Spleen (tissue), 7 donors: ENCODE results near the gene AGFG1.

Source experiments
- POLR2A ChIP-seq, 3 donors: fragments of 450-650 bp; IDR thresholded peaks; one replicate each; pipeline ENCODE4 v1.5.1; 2017; ENCODE audit warnings: antibody characterized with exemption in 3 of 3, mild to moderate bottlenecking in 1 of 3
- POLR2AphosphoS5 ChIP-seq, 3 donors: sonication (generic); formaldehyde crosslinking; IDR thresholded peaks; one replicate each; pipeline ENCODE4 v1.5.1; 2017; ENCODE audit warnings: antibody characterized with exemption in 3 of 3
- TF ChIP-seq, protein P1 (sequence below), 11 experiments: fragments of 200-600 bp in 7 of 11; fragments of 450-650 bp in 4 of 11; sonication (generic) in 4 of 11; IDR thresholded peaks in 8 of 11; conservative IDR thresholded peaks in 3 of 11; 1 replicate in 7 of 11; 2 replicates in 4 of 11; pipeline versions ENCODE4 v1.4.0 to v1.8.0; 2016 to 2021; ENCODE audit warnings: antibody characterized with exemption in 11 of 11, inconsistent platforms in 4 of 11, mild to moderate bottlenecking in 1 of 11
- donor health status: DM: no; HTN: no; CAD: no; lungs with moderate emphysema.
- donor health status: DM: no; HTN: no; CAD: no.
- donor health status: DM: no; HTN: no; CAD: no.

DNA sequence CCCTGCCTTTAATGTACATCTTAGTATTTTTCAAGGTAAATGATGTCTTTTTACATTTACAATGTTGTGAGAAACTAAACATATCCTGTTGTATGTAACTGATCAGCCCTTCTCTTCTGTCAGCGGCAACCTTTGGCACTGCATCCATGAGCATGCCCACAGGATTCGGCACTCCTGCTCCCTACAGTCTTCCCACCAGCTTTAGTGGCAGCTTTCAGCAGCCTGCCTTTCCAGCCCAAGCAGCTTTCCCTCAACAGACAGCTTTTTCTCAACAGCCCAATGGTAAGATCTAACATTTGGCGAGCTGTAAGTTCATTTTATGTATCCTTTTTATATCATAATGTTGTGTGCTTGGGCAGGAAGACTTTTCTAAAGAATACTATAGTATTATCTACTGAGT, 79.9 kb downstream of the AGFG1 start:
- TF ChIP-seq, protein P1, sequence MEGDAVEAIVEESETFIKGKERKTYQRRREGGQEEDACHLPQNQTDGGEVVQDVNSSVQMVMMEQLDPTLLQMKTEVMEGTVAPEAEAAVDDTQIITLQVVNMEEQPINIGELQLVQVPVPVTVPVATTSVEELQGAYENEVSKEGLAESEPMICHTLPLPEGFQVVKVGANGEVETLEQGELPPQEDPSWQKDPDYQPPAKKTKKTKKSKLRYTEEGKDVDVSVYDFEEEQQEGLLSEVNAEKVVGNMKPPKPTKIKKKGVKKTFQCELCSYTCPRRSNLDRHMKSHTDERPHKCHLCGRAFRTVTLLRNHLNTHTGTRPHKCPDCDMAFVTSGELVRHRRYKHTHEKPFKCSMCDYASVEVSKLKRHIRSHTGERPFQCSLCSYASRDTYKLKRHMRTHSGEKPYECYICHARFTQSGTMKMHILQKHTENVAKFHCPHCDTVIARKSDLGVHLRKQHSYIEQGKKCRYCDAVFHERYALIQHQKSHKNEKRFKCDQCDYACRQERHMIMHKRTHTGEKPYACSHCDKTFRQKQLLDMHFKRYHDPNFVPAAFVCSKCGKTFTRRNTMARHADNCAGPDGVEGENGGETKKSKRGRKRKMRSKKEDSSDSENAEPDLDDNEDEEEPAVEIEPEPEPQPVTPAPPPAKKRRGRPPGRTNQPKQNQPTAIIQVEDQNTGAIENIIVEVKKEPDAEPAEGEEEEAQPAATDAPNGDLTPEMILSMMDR (IDR thresholded peaks at IDR 0.05 in 8 of 11, conservative IDR thresholded peaks at IDR 0.05 in 3 of 11), result no peak
- TF ChIP-seq POLR2A (IDR thresholded peaks at IDR 0.05) (no peak), POLR2AphosphoS5 (IDR thresholded peaks at IDR 0.05) (no peak)
